A172 (cell line): ENCODE results near the gene CPT1B. TPM values are rescaled to one million over a fixed set of nuclear protein-coding genes. Genes with fewer than 3 reads are reported as not detected.
"Not testable (repeated sequence)": the region's sequence is repeated elsewhere in the genome, so short reads cannot be mapped to it uniquely, and the experiment has no call there.

Source experiments
- DNase-seq: peaks from one replicate; pipeline ENCODE4 v3.0.0-alpha.2; 2015; ENCODE audit warnings: low spot score
- total RNA-seq: library from RNA; depleted of rRNA; stranded (reverse); fragments of >200 nt; shearing (Covaris generic); gene quantifications from 2 replicates; pipeline ENCODE4 v1.2.3, GENCODE V29; 2014

CPT1B gene
- total RNA-seq, 1 experiment from 2014 or later, result 13.8 TPM

- no peak for DNase-seq
Measured at GRCh38 chr22:50528682-50529415, 49.4 kb downstream of the CPT1B start.

GRCh38 chr22:50527921-50528681 lies 50.1 kb downstream of the CPT1B start:
- DNase-seq, result no peak

GRCh38 chr22:50526834-50527801 lies 51.1 kb downstream of the CPT1B start:
- DNase-seq, result no peak

GRCh38 chr22:50526108-50526833 lies 52.0 kb downstream of the CPT1B start:
- peak; percentile 46 for DNase-seq

GRCh38 chr22:50525858-50526107 lies 52.4 kb downstream of the CPT1B start:
- DNase-seq, result no peak

GRCh38 chr22:50525104-50525857 lies 52.9 kb downstream of the CPT1B start, which contains the start of gene SCO2:
Gene SCO2, minus strand, starts transcription at chr22:50525598. Its CDS starts 1,187 bp downstream, at chr22:50524411.
- DNase-seq, result peak; percentile 75

GRCh38 chr22:50524676-50525103 lies 53.5 kb downstream of the CPT1B start:
- DNase-seq, result no peak

- no peak for DNase-seq
Measured at GRCh38 chr22:50523806-50524675, 54.2 kb downstream of the CPT1B start.

GRCh38 chr22:50523458-50523805 lies 54.8 kb downstream of the CPT1B start:
- no peak for DNase-seq

GRCh38 chr22:50522806-50523438 lies 55.3 kb downstream of the CPT1B start:
- DNase-seq, result no peak

GRCh38 chr22:50522208-50522805 lies 55.9 kb downstream of the CPT1B start:
- no peak for DNase-seq

GRCh38 chr22:50521710-50522109 lies 56.5 kb downstream of the CPT1B start:
- no peak for DNase-seq

GRCh38 chr22:50520826-50521453 lies 57.3 kb downstream of the CPT1B start:
- DNase-seq, result no peak

GRCh38 chr22:50520184-50520583 lies 58.0 kb downstream of the CPT1B start:
- not testable (repeated sequence) for DNase-seq

GRCh38 chr22:50519151-50519550 lies 59.1 kb downstream of the CPT1B start:
- DNase-seq, result no peak
